DOHH2 (cell line): ENCODE results near the gene SMAP1.

ENCODE experiments used
- CTCF ChIP-seq: fragments of 200-600 bp; sonication (generic); IDR thresholded peaks from one replicate; pipeline ENCODE4 v1.5.1; 2014; ENCODE audit warnings: antibody characterized with exemption, mild to moderate bottlenecking, low read depth, low read length; ENCODE audit not compliant: poor library complexity, severe bottlenecking
- EZH2phosphoT487 ChIP-seq: fragments of 200-600 bp; sonication (generic); IDR thresholded peaks from 2 replicates; pipeline ENCODE4 v1.6.1; 2017; ENCODE audit warnings: borderline replicate concordance, mild to moderate bottlenecking, antibody characterized with exemption, low read length, moderate library complexity, mixed read lengths

GRCh38 chr6:70738028-70738427 lies 70.3 kb downstream of the SMAP1 start:
- no peak for TF ChIP-seq CTCF
- TF ChIP-seq EZH2phosphoT487 = no peak
